ENCODE data around the gene WWOX. TPM values are rescaled to one million over a fixed set of nuclear protein-coding genes. Genes with fewer than 3 reads are reported as not detected.

WWOX gene
- total and polyA plus RNA-seq, 2 donors (not counting 3 experiments of a cell fraction or from before 2014, with no cell fraction given) = 6.2 to 12.5 TPM

GRCh38 chr16:78196502-78196901 is 97.0 kb downstream of the WWOX start:
- dilution Hi-C loops (cut with MboI; ENCODE audit: extremely low pct_ligation_motif_present, low sequenced_read_pairs) (no loop called here), intact Hi-C loops (cut with micrococcal nuclease) (no loop called here)
- Histone ChIP-seq H3K4me1 (ENCODE audit: control insufficient read depth, extremely low read depth, insufficient read depth, low read length) (no peaks in the 10 kb centered on the region), H3K9ac (replicated peaks; ENCODE audit: extremely low read depth, insufficient read depth, low read length) (no peak overlapping the region), H3K27me3 (ENCODE audit: control insufficient read depth in 2 of 2, insufficient read depth in 2 of 2, low read length in 2 of 2) (no peaks in the 10 kb centered on the region), H3K79me2 (ENCODE audit: control insufficient read depth, insufficient read depth, low read length) (no peaks in the 10 kb centered on the region), H3K36me3 (ENCODE audit: control insufficient read depth in 2 of 2, extremely low read depth in 1 of 2, insufficient read depth in 2 of 2, low read length in 2 of 2) (no peaks in the 10 kb centered on the region), H3K27ac (ENCODE audit: insufficient read depth, low read depth, low read length) (no peak overlapping the region), H3K9me3 (replicated peaks; ENCODE audit: control insufficient read depth, insufficient read depth, low read length) (no peaks in the 10 kb centered on the region), H3K4me2 (ENCODE audit: insufficient read depth, low read length) (no peak overlapping the region), H3K9me1 (replicated peaks; ENCODE audit: control insufficient read depth, extremely low read depth, insufficient read depth, low read length) (no peaks in the 10 kb centered on the region), H4K20me1 (replicated peaks; ENCODE audit: control insufficient read depth, extremely low read depth, insufficient read depth, low read length) (no peaks in the 10 kb centered on the region), H2AFZ (ENCODE audit: low read depth, low read length) (no peak overlapping the region), H3K4me3 (replicated peaks in 1 of 3; ENCODE audit: insufficient read depth in 1 of 3, low read depth in 1 of 3, low read length in 3 of 3) (no peak overlapping the region)
- CTCF ChIA-PET = interaction anchor here (0.8 kb wide), 1 partner anchor 11 kb away, joined by 3 read pairs; no protein-coding TSS in a partner anchor
- DNase-seq (ENCODE audit: low read depth, low spot score) (no peak), FAIRE-seq (no peak)
- POLR2A ChIA-PET = no interaction called here
- TF ChIP-seq JUN (IDR thresholded peaks at IDR 0.05; ENCODE audit: borderline replicate concordance, insufficient read depth, insufficient read length, low read depth) (no peak), GATA2 (IDR thresholded peaks at IDR 0.05; ENCODE audit: insufficient read depth, insufficient read length, low read depth, low read length) (no peak), FOS (IDR thresholded peaks at IDR 0.05; ENCODE audit: borderline replicate concordance, insufficient read depth, low read length) (no peak), POLR2AphosphoS5 (IDR thresholded peaks at IDR 0.05; ENCODE audit: insufficient read depth, low read depth, low read length) (no peak), MAX (IDR thresholded peaks at IDR 0.05; ENCODE audit: insufficient read depth, insufficient read length) (no peak), EZH2 (IDR thresholded peaks at IDR 0.05; ENCODE audit: borderline replicate concordance, low read depth, low read length, severe bottlenecking) (no peak), POLR2A (IDR thresholded peaks at IDR 0.05; ENCODE audit: low read depth, low read length) (no peak), MYC (IDR thresholded peaks at IDR 0.05; ENCODE audit: low read depth, low read length) (no peak)
- no TSS peak for BruUV-seq (replicated peaks)

GRCh38 chr16:78198288-78198687 is 98.8 kb downstream of the WWOX start:
- Histone ChIP-seq H3K4me2 (ENCODE audit: insufficient read depth, low read length) (no peak overlapping the region), H3K36me3 (ENCODE audit: control insufficient read depth in 2 of 2, extremely low read depth in 1 of 2, insufficient read depth in 2 of 2, low read length in 2 of 2) (no peaks in the 10 kb centered on the region), H4K20me1 (replicated peaks; ENCODE audit: control insufficient read depth, extremely low read depth, insufficient read depth, low read length) (no peaks in the 10 kb centered on the region), H3K4me3 (replicated peaks in 1 of 3; ENCODE audit: insufficient read depth in 1 of 3, low read depth in 1 of 3, low read length in 3 of 3) (no peak overlapping the region), H3K27ac (ENCODE audit: insufficient read depth, low read depth, low read length) (no peak overlapping the region), H3K9me3 (replicated peaks; ENCODE audit: control insufficient read depth, insufficient read depth, low read length) (no peaks in the 10 kb centered on the region), H2AFZ (ENCODE audit: low read depth, low read length) (no peak overlapping the region), H3K9me1 (replicated peaks; ENCODE audit: control insufficient read depth, extremely low read depth, insufficient read depth, low read length) (no peaks in the 10 kb centered on the region), H3K9ac (replicated peaks; ENCODE audit: extremely low read depth, insufficient read depth, low read length) (no peak overlapping the region), H3K27me3 (ENCODE audit: control insufficient read depth in 2 of 2, insufficient read depth in 2 of 2, low read length in 2 of 2) (no peaks in the 10 kb centered on the region), H3K4me1 (ENCODE audit: control insufficient read depth, extremely low read depth, insufficient read depth, low read length) (no peaks in the 10 kb centered on the region), H3K79me2 (ENCODE audit: control insufficient read depth, insufficient read depth, low read length) (no peaks in the 10 kb centered on the region)
- dilution Hi-C loops (cut with MboI; ENCODE audit: extremely low pct_ligation_motif_present, low sequenced_read_pairs) = no loop called here
- no peak for TF ChIP-seq FOS (IDR thresholded peaks at IDR 0.05; ENCODE audit: borderline replicate concordance, insufficient read depth, low read length)
- no peak for TF ChIP-seq CTCF (IDR thresholded peaks at IDR 0.05; ENCODE audit: extremely low read depth in 1 of 2, insufficient read depth in 1 of 2, low read depth in 1 of 2, low read length in 2 of 2)
- TF ChIP-seq POLR2A (IDR thresholded peaks at IDR 0.05; ENCODE audit: low read depth, low read length) = no peak
- no peak for TF ChIP-seq MAX (IDR thresholded peaks at IDR 0.05; ENCODE audit: insufficient read depth, insufficient read length)
- TF ChIP-seq JUN (IDR thresholded peaks at IDR 0.05; ENCODE audit: borderline replicate concordance, insufficient read depth, insufficient read length, low read depth) = no peak
- TF ChIP-seq EZH2 (IDR thresholded peaks at IDR 0.05; ENCODE audit: borderline replicate concordance, low read depth, low read length, severe bottlenecking) = no peak
- no peak for TF ChIP-seq MYC (IDR thresholded peaks at IDR 0.05; ENCODE audit: low read depth, low read length)
- no peak for TF ChIP-seq GATA2 (IDR thresholded peaks at IDR 0.05; ENCODE audit: insufficient read depth, insufficient read length, low read depth, low read length)
- ChIA-PET POLR2A (no interaction called here), CTCF (no interaction called here)
- no peak for FAIRE-seq
- intact Hi-C loops (cut with micrococcal nuclease) = no loop called here
- no TSS peak for BruUV-seq (replicated peaks)
- DNase-seq (ENCODE audit: low read depth, low spot score) = no peak
